Measurements from ENCODE around the gene SLC15A1. TPM values are rescaled to one million over a fixed set of nuclear protein-coding genes. Genes with fewer than 3 reads are reported as not detected.
"Not testable (repeated sequence)": the region's sequence is repeated elsewhere in the genome, so short reads cannot be mapped to it uniquely, and the experiment has no call there.

SLC15A1 gene
- total RNA-seq, 1 experiment from 2014 or later: 1.9 TPM

DNA sequence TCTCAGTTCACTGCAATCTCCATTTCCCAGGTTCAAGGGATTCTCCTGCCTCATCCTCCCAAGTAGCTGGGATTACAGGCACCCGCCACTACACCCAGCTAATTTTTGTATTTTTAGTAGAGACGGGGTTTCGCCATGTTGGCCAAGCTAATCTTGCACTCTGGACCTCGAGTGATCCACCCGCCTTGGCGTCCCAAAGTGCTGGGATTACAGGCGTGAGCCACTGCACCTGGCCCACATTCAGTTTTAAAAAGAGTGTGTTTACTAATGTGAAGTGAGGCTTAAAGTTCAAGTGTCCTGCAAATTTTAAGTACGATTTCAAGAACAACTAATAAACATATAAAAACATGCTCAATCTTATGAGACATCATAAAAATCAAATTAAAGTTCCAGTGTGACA lies 114.1 kb downstream of the SLC15A1 start:
- not testable (repeated sequence) for H3K27me3 ChIP-seq (ENCODE audit: insufficient read depth, low read length); H2BK120ac ChIP-seq (ENCODE audit: low read depth, low read length, poor library complexity, severe bottlenecking); H3K56ac ChIP-seq (ENCODE audit: insufficient read length, low read depth, low read length); H3T11ph ChIP-seq (ENCODE audit: low read length); H3K27ac ChIP-seq (ENCODE audit: insufficient read length, low read depth, low read length); H4K20me1 ChIP-seq (ENCODE audit: control insufficient read depth, insufficient read depth, insufficient read length); H3K27ac Mint-ChIP-seq; H3K4ac ChIP-seq (ENCODE audit: low read depth, low read length); H4K5ac ChIP-seq (ENCODE audit: insufficient read length, low read depth, low read length); H3K79me2 ChIP-seq (ENCODE audit: insufficient read depth, low read length); H2AK5ac ChIP-seq (ENCODE audit: insufficient read length, low read length); DNase-seq; H3K9me3 Mint-ChIP-seq; H3K79me1 ChIP-seq (ENCODE audit: insufficient read depth, low read depth, low read length, poor library complexity, severe bottlenecking); H3K18ac ChIP-seq (ENCODE audit: insufficient read length, low read depth, low read length); H3K27me3 Mint-ChIP-seq (ENCODE audit: low read depth); H3K14ac ChIP-seq (ENCODE audit: insufficient read depth, low read length); H3K4me2 ChIP-seq (ENCODE audit: insufficient read depth, insufficient read length, low read length); H3K23ac ChIP-seq (ENCODE audit: insufficient read length, low read depth, low read length); H3K4me1 Mint-ChIP-seq; H3K9me3 ChIP-seq (ENCODE audit: control insufficient read depth, low read depth, low read length); H2BK12ac ChIP-seq (ENCODE audit: insufficient read length, low read depth, low read length); H3K36me3 Mint-ChIP-seq (ENCODE audit: insufficient read depth in 1 of 3, low read depth in 3 of 3); H2BK20ac ChIP-seq (ENCODE audit: low read depth, low read length, poor library complexity, severe bottlenecking); H2AFZ ChIP-seq (ENCODE audit: low read length); H3K4me3 Mint-ChIP-seq; H3K23me2 ChIP-seq (ENCODE audit: insufficient read length, low read depth, low read length, poor library complexity, severe bottlenecking); H3K9ac ChIP-seq (ENCODE audit: extremely low read depth, insufficient read length, low read length); H2BK5ac ChIP-seq (ENCODE audit: insufficient read length, low read length); H2BK15ac ChIP-seq (ENCODE audit: low read depth, low read length); H3K4me1 ChIP-seq (ENCODE audit: insufficient read depth, low read length); H4K8ac ChIP-seq (replicated peaks; ENCODE audit: insufficient read length, low read depth, low read length); H4K91ac ChIP-seq (ENCODE audit: insufficient read length, low read depth, low read length)
- no CpG with 5 or more reads among the region's 8 CpGs for WGBS (ENCODE audit: extremely low coverage, insufficient read length, low lambda C conversion rate)

Other genes with a start within 250 kb of the SLC15A1 start
- gene STK24, start 175.6 kb downstream of the SLC15A1 start, total RNA-seq (2021): 131 and 134 TPM in 2 replicates
- gene DOCK9, start 225.4 kb upstream of the SLC15A1 start, total RNA-seq (2021): 19.0 and 23.0 TPM in 2 replicates

All from H9 (cell line).